Neuronal stem cell (in vitro differentiated cells): ENCODE results near the gene ABCA3. TPM values are rescaled to one million over a fixed set of nuclear protein-coding genes. Genes with fewer than 3 reads are reported as not detected.

ENCODE experiments used
- DNase-seq: peaks from one replicate; pipeline ENCODE4 v3.0.0-alpha.2; 2013; ENCODE audit warnings: low spot score
- H2AFZ ChIP-seq: one replicate; pipeline ENCODE4 v1.6.1; 2013; ENCODE audit warnings: mild to moderate bottlenecking, low read length, inconsistent platforms
- H2AK5ac ChIP-seq: 2 replicates; pipeline ENCODE4 v1.6.1; 2013; ENCODE audit warnings: low read depth, mild to moderate bottlenecking, inconsistent platforms, low read length, moderate library complexity, mixed read lengths
- H2BK120ac ChIP-seq: 2 replicates; pipeline ENCODE4 v1.6.1; 2013; ENCODE audit warnings: low read depth, mild to moderate bottlenecking, inconsistent platforms, low read length, moderate library complexity, mixed read lengths
- H2BK12ac ChIP-seq: one replicate; pipeline ENCODE4 v1.6.1; 2013; ENCODE audit warnings: low read length, inconsistent platforms
- H2BK15ac ChIP-seq: 2 replicates; pipeline ENCODE4 v1.6.1; 2013; ENCODE audit warnings: mild to moderate bottlenecking, low read length, inconsistent platforms, mixed read lengths
- H2BK5ac ChIP-seq: one replicate; pipeline ENCODE4 v1.6.1; 2013; ENCODE audit warnings: inconsistent platforms, mild to moderate bottlenecking, low read length, moderate library complexity
- H3K14ac ChIP-seq: one replicate; pipeline ENCODE4 v1.6.1; 2013; ENCODE audit warnings: low read length, inconsistent platforms
- H3K18ac ChIP-seq: 2 replicates; pipeline ENCODE4 v1.6.1; 2013; ENCODE audit warnings: low read length, inconsistent platforms
- H3K23ac ChIP-seq: 2 replicates; pipeline ENCODE4 v1.6.1; 2013; ENCODE audit warnings: low read depth, mild to moderate bottlenecking, mixed read lengths, low read length, inconsistent platforms; ENCODE audit not compliant: poor library complexity
- H3K27ac ChIP-seq: replicated peaks from 3 replicates; pipeline ENCODE4 v1.5.1; 2013; ENCODE audit warnings: low read length, inconsistent platforms
- H3K27me3 ChIP-seq, 3 experiments: 2 replicates each; pipeline ENCODE4 v1.6.1; 2013; ENCODE audit warnings: low read length in 3 of 3, mild to moderate bottlenecking in 2 of 3, inconsistent platforms in 1 of 3, low read depth in 1 of 3, mixed read lengths in 1 of 3, moderate library complexity in 1 of 3; ENCODE audit not compliant: control insufficient read depth in 3 of 3, insufficient read depth in 3 of 3
- H3K36me3 ChIP-seq, 2 donors: replicated peaks in 1 of 2; 2 replicates each; pipeline ENCODE4 v1.6.1; 2013; ENCODE audit warnings: low read length in 2 of 2; ENCODE audit not compliant: control insufficient read depth in 2 of 2, insufficient read depth in 2 of 2
- H3K4ac ChIP-seq: 2 replicates; pipeline ENCODE4 v1.6.1; 2013; ENCODE audit warnings: inconsistent platforms, mild to moderate bottlenecking, low read length, moderate library complexity
- H3K4me1 ChIP-seq, 2 donors: 1 replicate in 1 of 2; 2 replicates in 1 of 2; pipeline ENCODE4 v1.6.1; 2013; ENCODE audit warnings: low read length in 2 of 2, low read depth in 1 of 2; ENCODE audit not compliant: control insufficient read depth in 2 of 2, insufficient read depth in 1 of 2
- H3K4me2 ChIP-seq: one replicate; pipeline ENCODE4 v1.6.1; 2013; ENCODE audit warnings: mild to moderate bottlenecking, low read length, inconsistent platforms; ENCODE audit not compliant: insufficient read depth, poor library complexity, severe bottlenecking
- H3K4me3 ChIP-seq, 2 donors: 2 replicates each; pipeline ENCODE4 v1.5.1; 2013; ENCODE audit warnings: low read length in 2 of 2, mild to moderate bottlenecking in 2 of 2, inconsistent platforms in 1 of 2, moderate library complexity in 1 of 2
- H3K79me1 ChIP-seq: one replicate; pipeline ENCODE4 v1.6.1; 2013; ENCODE audit warnings: low read depth, mild to moderate bottlenecking, inconsistent platforms, low read length, moderate library complexity
- H3K9ac ChIP-seq: one replicate; pipeline ENCODE4 v1.6.1; 2013; ENCODE audit warnings: mild to moderate bottlenecking, low read depth, low read length, inconsistent platforms; ENCODE audit not compliant: poor library complexity
- H3K9me3 ChIP-seq, 2 donors: replicated peaks in 1 of 2; 2 replicates each; pipeline versions ENCODE3 to v1.6.1; 2013; ENCODE audit warnings: low read length in 2 of 2, mild to moderate bottlenecking in 2 of 2, inconsistent platforms in 1 of 2, low read depth in 1 of 2, mixed read lengths in 1 of 2, moderate library complexity in 1 of 2; ENCODE audit not compliant: control insufficient read depth in 2 of 2, insufficient read depth in 1 of 2
- H4K8ac ChIP-seq: one replicate; pipeline ENCODE4 v1.6.1; 2013; ENCODE audit warnings: low read depth, mild to moderate bottlenecking, inconsistent platforms, low read length, moderate library complexity
- H4K91ac ChIP-seq: one replicate; pipeline ENCODE4 v1.6.1; 2013; ENCODE audit warnings: low read length, low read depth, mild to moderate bottlenecking, inconsistent platforms; ENCODE audit not compliant: poor library complexity
- WGBS, 2 donors: extraction: QIAGEN DNeasy Blood & Tissue Kit; methylation state at CpG; one replicate each; pipeline ENCODE4 v1.1.7; 2013; ENCODE audit warnings: missing lambda C conversion rate in 2 of 2, mixed read lengths in 1 of 2; ENCODE audit not compliant: insufficient read length in 2 of 2, insufficient replicate concordance in 1 of 2; ENCODE audit errors: extremely low coverage in 2 of 2; 5-methylcytosine and 5-hydroxymethylcytosine counted together
- small RNA-seq: library from polyadenylated mRNA; stranded (forward); fragments of <200 nt; extraction: miRNeasy Mini kit (QIAGEN cat#:217004); gene quantifications from one replicate; pipeline ENCODE3, GENCODE V24; 2013; ENCODE audit not compliant: insufficient read depth

The ABCA3 gene

DNA sequence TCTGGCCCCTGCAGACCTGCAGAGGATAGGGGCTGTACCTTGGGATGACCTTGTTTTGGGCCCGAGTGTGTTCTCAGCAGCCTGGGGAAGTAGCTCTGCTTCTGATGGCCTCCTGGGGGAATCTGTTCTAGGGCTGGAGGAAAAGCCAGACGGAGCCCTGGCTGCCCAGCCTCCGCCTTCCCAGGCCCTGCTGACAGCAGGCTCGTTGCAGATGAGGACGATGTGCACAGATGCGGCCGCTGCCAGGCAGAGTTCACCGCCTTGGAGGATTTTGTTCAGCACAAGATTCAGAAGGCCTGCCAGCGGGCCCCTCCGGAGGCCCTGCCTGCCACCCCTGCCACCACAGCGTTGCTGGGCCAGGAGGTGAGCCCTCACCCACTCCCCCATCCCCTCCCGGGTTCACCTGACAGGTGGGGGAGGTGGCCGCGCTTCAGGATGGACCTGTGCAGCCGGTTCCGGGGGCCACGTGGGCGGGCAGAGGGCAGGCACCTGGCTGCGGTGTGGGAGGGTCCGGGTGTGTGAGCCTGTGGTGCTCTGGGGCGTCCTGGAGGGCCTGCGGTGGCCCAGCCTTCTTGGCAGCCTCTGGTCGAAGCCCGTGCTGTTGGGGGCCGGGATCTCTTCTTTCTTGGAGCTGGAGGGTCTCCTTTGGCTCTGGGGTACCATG, 112.2 kb downstream of the ABCA3 start:
- Histone ChIP-seq H4K8ac (no peak overlapping the region), H3K9ac (peak overlapping the region; percentile 3), H2BK12ac (no peak overlapping the region), H3K4me3 (no peak overlapping the region), H3K36me3 (peaks cover 30 to 68% of the 10 kb centered on the region in 2 donors), H3K14ac (no peak overlapping the region), H3K9me3 (no peaks in the 10 kb centered on the region), H2AK5ac (no peak overlapping the region), H2BK5ac (no peak overlapping the region), H3K27me3 (no peaks in the 10 kb centered on the region), H3K4me2 (no peak overlapping the region), H3K4me1 (peaks cover 2 to 3% of the 10 kb centered on the region in 2 donors), H3K18ac (no peak overlapping the region), H2AFZ (no peak overlapping the region), H3K27ac (no peak overlapping the region), H2BK120ac (no peak overlapping the region), H4K91ac (no peak overlapping the region), H3K4ac (no peak overlapping the region), H3K79me1 (peaks cover 20% of the 10 kb centered on the region), H3K23ac (no peak overlapping the region), H2BK15ac (no peak overlapping the region)
- DNase-seq = no peak
- no CpG with 5 or more reads among the region's 25 CpGs for WGBS, 2 donors

DNA sequence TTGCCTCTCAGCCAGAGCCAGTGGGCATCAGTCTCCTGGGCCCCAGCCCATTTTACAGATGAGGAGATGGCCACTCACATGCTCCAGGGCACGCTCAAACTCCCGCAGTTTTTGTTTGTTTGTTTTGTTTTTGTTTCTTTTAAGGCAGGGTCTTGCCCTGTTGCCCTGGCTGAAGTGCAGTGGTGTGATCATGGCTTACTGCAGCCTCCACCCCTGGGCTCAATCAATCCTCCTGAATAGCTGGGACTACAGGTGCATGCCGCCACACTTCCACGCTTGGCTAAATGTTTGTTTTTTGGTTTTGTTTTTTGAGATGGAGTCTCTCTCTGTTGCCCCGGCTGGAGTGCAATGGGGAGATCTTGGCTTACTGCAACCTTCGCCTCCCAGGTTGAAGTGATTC, 113.6 kb downstream of the ABCA3 start:
- Histone ChIP-seq H3K4ac (no peak overlapping the region), H3K4me1 (peaks cover 2 to 3% of the 10 kb centered on the region in 2 donors), H3K9ac (no peak overlapping the region), H3K23ac (no peak overlapping the region), H3K27ac (no peak overlapping the region), H3K4me2 (no peak overlapping the region), H3K9me3 (no peaks in the 10 kb centered on the region), H4K91ac (no peak overlapping the region), H3K4me3 (no peak overlapping the region), H3K27me3 (no peaks in the 10 kb centered on the region), H3K14ac (no peak overlapping the region), H2BK120ac (no peak overlapping the region), H2AFZ (no peak overlapping the region), H2BK15ac (no peak overlapping the region), H4K8ac (no peak overlapping the region), H3K79me1 (peaks cover 18% of the 10 kb centered on the region), H3K36me3 (peaks cover 22 to 54% of the 10 kb centered on the region in 2 donors), H2BK12ac (no peak overlapping the region), H2AK5ac (no peak overlapping the region), H2BK5ac (no peak overlapping the region), H3K18ac (no peak overlapping the region)
- WGBS, 2 donors = no CpG with 5 or more reads among the region's 6 CpGs
- no peak for DNase-seq

DNA sequence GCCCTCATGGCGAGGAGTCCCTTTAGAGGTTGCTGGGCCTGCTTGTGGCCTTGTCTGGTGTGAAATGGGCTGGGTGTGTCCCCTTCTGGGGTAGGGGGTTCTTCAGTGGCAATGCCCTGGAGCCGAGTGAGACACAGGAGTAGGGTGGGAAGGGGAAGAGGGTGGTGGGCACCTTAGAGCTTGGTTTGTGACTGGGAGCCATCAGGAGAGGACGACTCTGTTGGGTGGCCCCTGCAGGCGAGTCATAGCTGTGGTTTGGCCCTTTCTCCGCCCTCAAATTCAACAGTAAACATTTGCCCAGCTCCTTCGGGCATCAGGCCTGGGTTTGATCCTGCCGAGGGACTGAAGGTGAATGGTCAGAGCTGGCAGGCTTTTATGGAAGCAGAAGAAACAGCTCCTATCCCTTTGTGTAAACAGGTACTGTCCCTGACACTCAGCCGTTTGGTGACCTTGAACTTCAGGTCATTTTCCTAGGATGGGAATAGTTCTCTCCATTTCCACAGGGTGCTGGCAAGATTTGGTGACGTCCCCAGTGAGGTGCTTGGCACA, 114.2 kb downstream of the ABCA3 start:
- Histone ChIP-seq H3K27ac (no peak overlapping the region), H3K4me2 (no peak overlapping the region), H3K23ac (no peak overlapping the region), H3K79me1 (peaks cover 18% of the 10 kb centered on the region), H3K27me3 (no peaks in the 10 kb centered on the region), H2BK12ac (no peak overlapping the region), H2AK5ac (no peak overlapping the region), H3K4me3 (peak overlapping the region in 1 of 2 donors; percentile 5), H3K9me3 (no peaks in the 10 kb centered on the region), H2AFZ (no peak overlapping the region), H2BK5ac (no peak overlapping the region), H3K4me1 (peaks cover 2 to 3% of the 10 kb centered on the region in 2 donors), H2BK120ac (no peak overlapping the region), H3K14ac (no peak overlapping the region), H2BK15ac (no peak overlapping the region), H3K36me3 (peaks cover 17 to 48% of the 10 kb centered on the region in 2 donors), H3K9ac (no peak overlapping the region), H3K18ac (no peak overlapping the region), H4K8ac (no peak overlapping the region), H4K91ac (no peak overlapping the region), H3K4ac (no peak overlapping the region)
- no peak for DNase-seq
- no CpG with 5 or more reads among the region's 9 CpGs for WGBS, 2 donors

Small RNA genes lying within 50 kb of the gene (small RNA-seq; reads per million reads assigned to genes)
- gene MIR3677 (not detected), gene MIR4717 (not detected)
